IgD-negative memory B cell (primary cell): ENCODE data around the gene SGSH. TPM values are rescaled to one million over a fixed set of nuclear protein-coding genes. Genes with fewer than 3 reads are reported as not detected.

Experiments used
- H3K27ac Mint-ChIP-seq, 3 donors: one replicate each; pipeline ENCODE4 v1.8.0; 2020 to 2022; ENCODE audit warnings: mild to moderate bottlenecking in 3 of 3, mixed read lengths in 3 of 3, moderate library complexity in 1 of 3
- H3K27me3 Mint-ChIP-seq: one replicate; pipeline ENCODE4 v1.8.0; 2021; ENCODE audit warnings: mixed read lengths
- H3K36me3 Mint-ChIP-seq: one replicate; pipeline ENCODE4 v1.8.0; 2020; ENCODE audit warnings: mild to moderate bottlenecking, mixed read lengths
- H3K4me1 Mint-ChIP-seq, 3 donors: one replicate each; pipeline ENCODE4 v1.8.0; 2020 to 2022; ENCODE audit warnings: mixed read lengths in 3 of 3, mild to moderate bottlenecking in 1 of 3
- H3K4me3 Mint-ChIP-seq, 4 donors: one replicate each; pipeline ENCODE4 v1.8.0; 2020 to 2022; ENCODE audit warnings: mild to moderate bottlenecking in 4 of 4, mixed read lengths in 4 of 4, moderate library complexity in 3 of 4
- H3K9me3 Mint-ChIP-seq, 3 donors: one replicate each; pipeline ENCODE4 v1.8.0; 2020 to 2021; ENCODE audit warnings: mixed read lengths in 3 of 3, mild to moderate bottlenecking in 1 of 3
- polyA plus RNA-seq: library from polyadenylated mRNA; unstranded; fragments of 300-500 nt; fragmentation: Illumina TruSeq; gene quantifications from one replicate; pipeline ENCODE4 v1.2.3, GENCODE V29; 2021

Gene SGSH
- polyA plus RNA-seq, 1 donor from 2014 or later, result 31.6 TPM

DNA sequence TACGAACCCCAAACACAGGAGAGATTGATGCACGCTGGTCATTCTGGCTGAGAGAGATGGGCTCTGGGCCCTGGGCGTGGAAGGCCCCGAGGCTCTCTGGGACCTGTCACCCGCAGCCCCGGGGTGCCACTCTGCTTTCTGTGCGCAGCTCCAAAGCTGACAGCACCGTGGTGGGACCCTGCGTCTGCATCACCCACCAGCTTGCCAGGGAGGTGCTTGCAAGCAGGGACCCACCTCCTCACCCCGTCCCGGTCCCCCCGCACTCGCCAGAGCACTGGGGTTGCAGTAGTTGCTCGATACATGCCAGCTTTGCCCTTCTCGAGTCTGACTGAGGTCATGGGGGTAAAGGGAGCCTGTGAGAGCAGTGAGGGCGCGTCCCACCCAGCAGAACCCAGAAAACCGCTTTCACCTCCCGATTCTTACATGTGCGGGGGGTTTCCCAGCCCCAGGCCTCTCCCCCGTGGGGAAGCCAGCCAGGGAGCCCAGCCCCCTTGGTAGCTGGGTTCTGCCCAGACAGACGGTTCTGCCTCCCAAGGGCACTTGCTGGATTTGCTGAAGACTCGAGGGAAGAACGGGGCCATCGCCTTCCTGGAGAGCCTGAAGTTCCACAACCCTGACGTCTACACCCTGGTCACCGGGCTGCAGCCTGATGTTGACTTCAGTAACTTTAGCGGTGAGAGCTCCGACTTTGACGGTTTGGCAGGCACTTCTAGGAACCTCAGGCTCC is 37.9 kb downstream of the SGSH start:
- Mint-ChIP-seq H3K27ac (no peak overlapping the region), H3K27me3 (peaks cover 12% of the 10 kb centered on the region)

GRCh38 chr17:80181431-80181830 is 38.7 kb downstream of the SGSH start:
- peaks cover 2% of the 10 kb centered on the region for H3K36me3 Mint-ChIP-seq
- no peak overlapping the region for H3K4me3 Mint-ChIP-seq
- peaks cover 0 to 2% (median 0%) of the 10 kb centered on the region in 3 donors for H3K9me3 Mint-ChIP-seq
- peaks cover 12% of the 10 kb centered on the region for H3K27me3 Mint-ChIP-seq
- no peak overlapping the region for H3K27ac Mint-ChIP-seq
- no peaks in the 10 kb centered on the region for H3K4me1 Mint-ChIP-seq

More for the DNA sequence above, 37.9 kb downstream of the SGSH start:
- Mint-ChIP-seq H3K9me3 (peaks cover 0 to 2% (median 0%) of the 10 kb centered on the region in 3 donors), H3K4me1 (no peaks in the 10 kb centered on the region), H3K4me3 (no peak overlapping the region), H3K36me3 (peaks cover 2% of the 10 kb centered on the region)

GRCh38 chr17:80180192-80180591 is 39.9 kb downstream of the SGSH start:
- H3K27me3 Mint-ChIP-seq, result peaks cover 7% of the 10 kb centered on the region
- H3K4me1 Mint-ChIP-seq, result no peaks in the 10 kb centered on the region
- no peak overlapping the region for H3K4me3 Mint-ChIP-seq
- peaks cover 2% of the 10 kb centered on the region for H3K36me3 Mint-ChIP-seq
- H3K27ac Mint-ChIP-seq, result peak overlapping the region in 1 of 3 donors; percentile 39
- H3K9me3 Mint-ChIP-seq, result peaks cover 0 to 2% (median 0%) of the 10 kb centered on the region in 3 donors

- Mint-ChIP-seq H3K9me3 (peaks cover 0 to under 1% (median 0%) of the 10 kb centered on the region in 3 donors), H3K27ac (no peak overlapping the region), H3K4me3 (no peak overlapping the region), H3K4me1 (no peaks in the 10 kb centered on the region), H3K36me3 (no peaks in the 10 kb centered on the region), H3K27me3 (peaks cover 7% of the 10 kb centered on the region)
Measured at GRCh38 chr17:80177986-80178595, 42.0 kb downstream of the SGSH start.

GRCh38 chr17:80176757-80177156 is 43.4 kb downstream of the SGSH start:
- H3K4me3 Mint-ChIP-seq, result no peak overlapping the region
- peaks cover 6% of the 10 kb centered on the region for H3K27me3 Mint-ChIP-seq
- no peaks in the 10 kb centered on the region for H3K4me1 Mint-ChIP-seq
- no peaks in the 10 kb centered on the region for H3K36me3 Mint-ChIP-seq
- H3K9me3 Mint-ChIP-seq, result peaks cover 0 to 2% (median 0%) of the 10 kb centered on the region in 3 donors
- H3K27ac Mint-ChIP-seq, result no peak overlapping the region

- no peaks in the 10 kb centered on the region for H3K36me3 Mint-ChIP-seq
- no peak overlapping the region for H3K4me3 Mint-ChIP-seq
- no peaks in the 10 kb centered on the region for H3K4me1 Mint-ChIP-seq
- no peaks in the 10 kb centered on the region for H3K27me3 Mint-ChIP-seq
- H3K27ac Mint-ChIP-seq, result no peak overlapping the region
- H3K9me3 Mint-ChIP-seq, result peaks cover 0 to 3% (median 2%) of the 10 kb centered on the region in 3 donors
Measured at GRCh38 chr17:80173916-80174315, 46.2 kb downstream of the SGSH start.

- Mint-ChIP-seq H3K4me1 (no peaks in the 10 kb centered on the region), H3K27ac (no peak overlapping the region), H3K9me3 (peaks cover 0 to 4% (median 2%) of the 10 kb centered on the region in 3 donors), H3K27me3 (no peaks in the 10 kb centered on the region), H3K4me3 (no peak overlapping the region), H3K36me3 (no peaks in the 10 kb centered on the region)
Measured at GRCh38 chr17:80173126-80173525, 47.0 kb downstream of the SGSH start.

- H3K27ac Mint-ChIP-seq, result no peak overlapping the region
- H3K4me3 Mint-ChIP-seq, result no peak overlapping the region
- peaks cover 2% of the 10 kb centered on the region for H3K27me3 Mint-ChIP-seq
- H3K36me3 Mint-ChIP-seq, result no peaks in the 10 kb centered on the region
- peaks cover 0 to 4% (median 2%) of the 10 kb centered on the region in 3 donors for H3K9me3 Mint-ChIP-seq
- H3K4me1 Mint-ChIP-seq, result no peaks in the 10 kb centered on the region
Measured at GRCh38 chr17:80171681-80172080, 48.5 kb downstream of the SGSH start.

GRCh38 chr17:80169784-80170500 is 50.2 kb downstream of the SGSH start, which contains the start of gene CARD14:
TSS of gene CARD14 (plus strand) at chr17:80170030. CDS start at chr17:80181439, 11,409 bp downstream.
- H3K36me3 Mint-ChIP-seq, result no peaks in the 10 kb centered on the region
- H3K4me3 Mint-ChIP-seq, result peak within 1 kb of the TSS in 1 of 4 donors; percentile 41
- H3K9me3 Mint-ChIP-seq, result peaks cover 0 to 4% (median 2%) of the 10 kb centered on the region in 3 donors
- peaks cover 2% of the 10 kb centered on the region for H3K27me3 Mint-ChIP-seq
- no peaks in the 10 kb centered on the region for H3K4me1 Mint-ChIP-seq
- H3K27ac Mint-ChIP-seq, result no peak within 1 kb of the TSS

DNA sequence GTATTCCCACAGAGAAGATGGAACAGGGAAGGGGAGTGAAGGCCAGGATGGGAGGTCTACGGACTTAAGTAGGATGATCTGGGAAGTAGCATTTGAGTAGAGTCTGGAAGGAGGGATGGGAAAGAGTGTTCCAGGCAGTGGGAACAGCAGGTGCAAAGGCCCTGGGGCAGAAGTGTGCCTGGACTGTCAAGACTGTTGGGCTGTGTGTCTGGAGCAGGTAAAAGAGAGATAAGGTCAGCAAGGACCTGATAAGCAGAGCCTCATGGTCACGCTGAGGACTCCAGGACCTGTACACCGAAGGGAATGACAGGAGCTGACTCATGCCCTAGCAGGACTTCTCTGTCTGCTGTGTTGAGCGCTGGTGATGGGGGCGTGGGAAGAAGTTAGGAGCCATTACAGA is 51.0 kb downstream of the SGSH start:
- Mint-ChIP-seq H3K4me3 (peak overlapping the region in 1 of 4 donors; percentile 41), H3K27ac (no peak overlapping the region), H3K4me1 (no peaks in the 10 kb centered on the region), H3K27me3 (peaks cover 2% of the 10 kb centered on the region), H3K36me3 (no peaks in the 10 kb centered on the region), H3K9me3 (peaks cover 0 to 4% (median 2%) of the 10 kb centered on the region in 3 donors)

GRCh38 chr17:80168371-80168770 is 51.8 kb downstream of the SGSH start:
- H3K4me1 Mint-ChIP-seq, result no peaks in the 10 kb centered on the region
- H3K4me3 Mint-ChIP-seq, result no peak overlapping the region
- no peak overlapping the region for H3K27ac Mint-ChIP-seq
- H3K27me3 Mint-ChIP-seq, result peaks cover 5% of the 10 kb centered on the region
- no peaks in the 10 kb centered on the region for H3K36me3 Mint-ChIP-seq
- peaks cover 0 to 4% (median 2%) of the 10 kb centered on the region in 3 donors for H3K9me3 Mint-ChIP-seq

- H3K27me3 Mint-ChIP-seq, result peaks cover 11% of the 10 kb centered on the region
- peaks cover 0 to 1% (median 0%) of the 10 kb centered on the region in 3 donors for H3K4me1 Mint-ChIP-seq
- no peak overlapping the region for H3K27ac Mint-ChIP-seq
- H3K9me3 Mint-ChIP-seq, result peaks cover 0 to 4% (median 0%) of the 10 kb centered on the region in 3 donors
- H3K36me3 Mint-ChIP-seq, result no peaks in the 10 kb centered on the region
- H3K4me3 Mint-ChIP-seq, result no peak overlapping the region
Measured at GRCh38 chr17:80166446-80166845, 53.7 kb downstream of the SGSH start.

DNA sequence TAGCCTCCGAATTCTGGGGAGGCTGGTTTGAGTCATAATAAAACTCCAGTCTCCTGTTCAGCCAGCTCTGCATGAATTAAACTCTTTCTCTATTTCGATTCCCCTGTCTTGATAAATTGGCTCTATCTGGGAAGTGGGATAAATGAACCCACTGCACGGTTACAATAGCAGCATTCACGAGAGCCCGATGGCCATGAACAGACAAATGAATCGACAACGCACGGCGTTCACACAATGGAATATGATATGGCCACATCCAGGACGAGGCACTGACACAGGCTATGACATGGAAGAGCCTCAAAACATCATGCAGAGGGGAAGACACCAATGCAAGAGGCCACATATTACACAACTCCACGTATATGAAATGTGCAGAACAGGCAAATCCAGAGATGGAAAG is 55.9 kb downstream of the SGSH start:
- no peaks in the 10 kb centered on the region for H3K36me3 Mint-ChIP-seq
- no peak overlapping the region for H3K27ac Mint-ChIP-seq
- peaks cover 0 to 4% (median 0%) of the 10 kb centered on the region in 3 donors for H3K9me3 Mint-ChIP-seq
- H3K27me3 Mint-ChIP-seq, result peaks cover 20% of the 10 kb centered on the region
- peak overlapping the region in 2 of 4 donors; percentile 16 to 73 for H3K4me3 Mint-ChIP-seq
- peaks cover 0 to 1% (median 0%) of the 10 kb centered on the region in 3 donors for H3K4me1 Mint-ChIP-seq

GRCh38 chr17:80163336-80163735 is 56.8 kb downstream of the SGSH start:
- no peaks in the 10 kb centered on the region for H3K36me3 Mint-ChIP-seq
- no peak overlapping the region for H3K27ac Mint-ChIP-seq
- H3K4me3 Mint-ChIP-seq, result no peak overlapping the region
- H3K4me1 Mint-ChIP-seq, result peaks cover 0 to 1% (median 0%) of the 10 kb centered on the region in 3 donors
- H3K27me3 Mint-ChIP-seq, result peaks cover 20% of the 10 kb centered on the region
- H3K9me3 Mint-ChIP-seq, result no peaks in the 10 kb centered on the region

DNA sequence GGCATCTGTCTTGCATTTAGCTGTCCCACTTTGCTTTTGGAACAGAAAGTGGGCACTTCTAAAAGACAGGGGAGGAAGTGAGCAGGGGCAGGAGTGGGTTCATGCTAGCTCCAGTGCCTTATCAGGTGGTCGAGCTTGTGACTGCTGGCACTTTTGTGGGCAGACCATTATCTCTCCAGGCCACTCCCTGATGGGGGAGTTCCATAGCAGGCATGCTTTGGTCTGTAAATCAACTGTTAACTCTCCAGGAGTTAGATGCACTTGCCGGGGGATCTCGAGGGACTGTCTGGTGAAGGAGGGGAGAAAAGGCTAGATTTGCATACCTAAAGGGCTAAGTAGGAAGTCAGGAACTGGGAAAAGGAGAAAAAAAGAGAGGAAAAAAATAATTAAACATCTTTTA is 59.6 kb downstream of the SGSH start:
- H3K27ac Mint-ChIP-seq, result no peak overlapping the region
- no peaks in the 10 kb centered on the region for H3K36me3 Mint-ChIP-seq
- peaks cover 0 to 5% (median 0%) of the 10 kb centered on the region in 3 donors for H3K9me3 Mint-ChIP-seq
- no peak overlapping the region for H3K4me3 Mint-ChIP-seq
- H3K4me1 Mint-ChIP-seq, result peaks cover 0 to 1% (median 0%) of the 10 kb centered on the region in 3 donors
- peaks cover 18% of the 10 kb centered on the region for H3K27me3 Mint-ChIP-seq
